Calu3 (cell line): ENCODE results near the gene TBL3. TPM values are rescaled to one million over a fixed set of nuclear protein-coding genes. Genes with fewer than 3 reads are reported as not detected.
A peak's percentile ranks its signal among the peaks of the same experiment; 100 is the strongest.

ENCODE experiments used
- BruUV-seq: library from RNA; stranded (reverse); fragments of 400-500 nt; replicated peaks from 2 replicates; lab custom pipeline; 2021; lab: Mats Ljungman, UMichigan
- CTCF ChIA-PET: fragments of 300-600 bp; sonication (Branson Sonifier 250); formaldehyde crosslinking; loops from one replicate; lab custom pipeline; 2022; ENCODE audit warnings: antibody characterized with exemption; lab: Charles Lee
- DNase-seq: peaks from one replicate; pipeline ENCODE4 v3.0.0; 2022
- H3K27ac Mint-ChIP-seq: one replicate; pipeline ENCODE4 v1.8.0; 2022; ENCODE audit warnings: mixed read lengths; ENCODE audit not compliant: unreplicated experiment
- H3K27me3 Mint-ChIP-seq: one replicate; pipeline ENCODE4 v1.8.0; 2022; ENCODE audit warnings: mixed read lengths; ENCODE audit not compliant: unreplicated experiment
- H3K36me3 Mint-ChIP-seq: one replicate; pipeline ENCODE4 v1.8.0; 2022; ENCODE audit warnings: mild to moderate bottlenecking, moderate library complexity, mixed read lengths; ENCODE audit not compliant: insufficient read depth, unreplicated experiment
- H3K4me1 Mint-ChIP-seq: one replicate; pipeline ENCODE4 v1.8.0; 2022; ENCODE audit warnings: mild to moderate bottlenecking, low read depth, mixed read lengths; ENCODE audit not compliant: unreplicated experiment
- H3K4me3 Mint-ChIP-seq: one replicate; pipeline ENCODE4 v1.8.0; 2022; ENCODE audit warnings: mild to moderate bottlenecking, low read depth, moderate library complexity, mixed read lengths; ENCODE audit not compliant: unreplicated experiment
- H3K9me3 Mint-ChIP-seq: one replicate; pipeline ENCODE4 v1.8.0; 2022; ENCODE audit warnings: low read depth, mixed read lengths; ENCODE audit not compliant: unreplicated experiment
- intact Hi-C: fragments of 100-400 bp; cut with micrococcal nuclease; formaldehyde crosslinking; loops from one replicate; pipeline ENCODE4 v1.10.0; 2022; ENCODE audit not compliant: unreplicated experiment
- total RNA-seq: library from RNA; stranded (reverse); gene quantifications from 2 replicates; pipeline ENCODE4 v1.2.3, GENCODE V29; 2022
- TF ChIP-seq, protein P1 (sequence below): fragments of 200-600 bp; IDR thresholded peaks from one replicate; pipeline ENCODE4 v1.8.0; 2022; ENCODE audit warnings: antibody characterized with exemption; ENCODE audit not compliant: unreplicated experiment

TBL3 gene
- total RNA-seq, 1 experiment from 2014 or later = 62.0 TPM

DNA sequence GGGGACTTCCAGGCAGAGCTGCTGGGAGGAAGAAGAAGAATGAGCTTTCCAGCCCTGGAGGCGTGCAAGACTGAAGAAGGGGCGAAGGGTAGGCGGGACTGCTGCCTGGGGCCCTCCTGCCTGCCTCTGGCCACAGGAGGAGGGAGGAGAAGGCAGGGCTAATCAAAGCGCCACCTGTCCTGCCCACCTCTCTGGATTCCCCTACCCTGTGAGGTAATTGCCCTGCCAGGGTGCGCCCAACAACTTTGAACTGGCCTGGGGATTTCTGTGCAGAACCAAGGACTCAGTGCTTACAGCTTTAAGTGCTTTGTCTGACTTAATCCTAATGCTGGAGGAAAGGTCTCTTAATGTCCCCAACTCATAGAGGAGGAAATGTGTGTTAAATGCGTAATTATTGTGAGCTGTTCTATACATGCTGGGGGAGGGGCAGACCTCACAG, 9.6 kb downstream of the TBL3 start, which contains the start of gene NOXO1:
TSS of gene NOXO1 (minus strand) at position 72 of the 439 bp plus-strand sequence. CDS start 290 bp downstream, outside the sequence.
- peaks cover 31% of the 10 kb centered on the region for H3K4me1 Mint-ChIP-seq
- intact Hi-C loops = no loop called here
- CTCF ChIA-PET = interaction anchor here (0.9 to 1.0 kb wide), 3 partner anchors 17 to 159 kb away, joined by 3 to 5 read pairs (median 5); partner anchors contain the start of gene RPS2

DNA sequence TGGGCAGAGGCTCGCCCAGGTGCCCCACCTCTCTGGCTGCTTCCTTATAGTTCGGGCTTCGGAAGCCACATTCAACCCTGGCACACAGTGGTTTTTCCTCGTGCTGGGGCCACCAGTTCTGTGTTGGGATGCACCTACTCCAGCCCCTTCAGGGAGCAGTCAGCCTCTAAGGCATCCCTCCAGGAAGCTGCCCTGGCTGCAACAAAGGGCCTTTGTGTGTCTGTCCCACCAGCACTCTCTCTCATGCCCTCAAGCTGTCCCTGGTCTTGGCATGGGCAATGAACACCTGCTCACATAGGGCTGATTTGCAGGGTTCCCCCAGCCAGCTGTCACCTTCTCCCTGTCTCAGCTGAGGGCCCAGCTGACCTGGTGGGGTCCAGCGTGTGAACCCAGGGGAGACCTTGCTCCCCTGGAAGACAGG, 10.2 kb downstream of the TBL3 start:
- DNase-seq = peak; percentile 91
- Mint-ChIP-seq H3K4me1 (peaks cover 31% of the 10 kb centered on the region), H3K27ac (peak overlapping the region; percentile 87), H3K36me3 (peaks cover 94% of the 10 kb centered on the region), H3K9me3 (no peaks in the 10 kb centered on the region), H3K27me3 (no peaks in the 10 kb centered on the region), H3K4me3 (peak overlapping the region; percentile 87)
- no TSS peak for BruUV-seq
- intact Hi-C loops = no loop called here
- TF ChIP-seq, protein P1, sequence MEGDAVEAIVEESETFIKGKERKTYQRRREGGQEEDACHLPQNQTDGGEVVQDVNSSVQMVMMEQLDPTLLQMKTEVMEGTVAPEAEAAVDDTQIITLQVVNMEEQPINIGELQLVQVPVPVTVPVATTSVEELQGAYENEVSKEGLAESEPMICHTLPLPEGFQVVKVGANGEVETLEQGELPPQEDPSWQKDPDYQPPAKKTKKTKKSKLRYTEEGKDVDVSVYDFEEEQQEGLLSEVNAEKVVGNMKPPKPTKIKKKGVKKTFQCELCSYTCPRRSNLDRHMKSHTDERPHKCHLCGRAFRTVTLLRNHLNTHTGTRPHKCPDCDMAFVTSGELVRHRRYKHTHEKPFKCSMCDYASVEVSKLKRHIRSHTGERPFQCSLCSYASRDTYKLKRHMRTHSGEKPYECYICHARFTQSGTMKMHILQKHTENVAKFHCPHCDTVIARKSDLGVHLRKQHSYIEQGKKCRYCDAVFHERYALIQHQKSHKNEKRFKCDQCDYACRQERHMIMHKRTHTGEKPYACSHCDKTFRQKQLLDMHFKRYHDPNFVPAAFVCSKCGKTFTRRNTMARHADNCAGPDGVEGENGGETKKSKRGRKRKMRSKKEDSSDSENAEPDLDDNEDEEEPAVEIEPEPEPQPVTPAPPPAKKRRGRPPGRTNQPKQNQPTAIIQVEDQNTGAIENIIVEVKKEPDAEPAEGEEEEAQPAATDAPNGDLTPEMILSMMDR = no peak
- CTCF ChIA-PET = interaction anchor here (0.5 to 1.0 kb wide), 4 partner anchors 17 to 569 kb away, joined by 3 to 6 read pairs (median 5); partner anchors contain the start of gene RPS2

More for the DNA sequence above, 9.6 kb downstream of the TBL3 start, which contains the start of gene NOXO1:
- H3K27me3 Mint-ChIP-seq = no peaks in the 10 kb centered on the region
- peak within 1 kb of the TSS; percentile 87 for H3K4me3 Mint-ChIP-seq
- no TSS peak for BruUV-seq
- H3K27ac Mint-ChIP-seq = peak within 1 kb of the TSS; percentile 87
- peaks cover 89% of the 10 kb centered on the region for H3K36me3 Mint-ChIP-seq
- H3K9me3 Mint-ChIP-seq = no peaks in the 10 kb centered on the region
- TF ChIP-seq, protein P1 = no peak
- peak; percentile 61 for DNase-seq

DNA sequence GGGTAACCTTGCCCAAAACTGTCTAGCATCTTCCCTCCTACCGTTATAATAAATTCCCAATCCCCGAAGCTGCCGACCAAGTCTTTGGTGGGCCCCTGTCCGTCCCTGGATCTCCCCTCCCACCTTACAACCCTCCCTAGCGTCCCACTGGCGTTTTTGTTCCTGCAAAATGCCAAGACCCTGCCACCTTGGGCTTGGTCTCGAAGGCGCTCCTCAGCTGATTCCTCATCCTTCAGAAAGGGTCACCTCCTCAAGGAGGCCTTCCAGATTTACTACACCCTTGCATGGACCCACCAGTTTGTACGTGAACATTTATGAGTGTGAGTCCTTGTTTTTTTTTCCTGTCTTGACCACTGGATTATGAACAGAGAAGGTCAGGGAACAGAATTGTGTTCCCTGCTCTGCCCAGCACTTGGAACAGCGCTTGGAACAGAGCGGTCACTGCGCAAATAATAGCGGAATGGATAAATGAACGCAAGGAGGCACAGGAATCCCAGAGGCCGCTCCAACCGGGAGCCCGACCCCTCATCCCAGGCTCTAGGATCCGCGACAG, 11.2 kb downstream of the TBL3 start:
- CTCF ChIA-PET = interaction anchor here (1.4 kb wide), 1 partner anchor 11 kb away, joined by 4 read pairs; the partner anchor contains the start of gene TBL3
- DNase-seq = no peak
- H3K27me3 Mint-ChIP-seq = no peaks in the 10 kb centered on the region
- no TSS peak for BruUV-seq
- intact Hi-C loops = no loop called here
- H3K36me3 Mint-ChIP-seq = peaks cover 89% of the 10 kb centered on the region
- peaks cover 31% of the 10 kb centered on the region for H3K4me1 Mint-ChIP-seq
- TF ChIP-seq, protein P1 = no peak
- H3K9me3 Mint-ChIP-seq = no peaks in the 10 kb centered on the region
- H3K4me3 Mint-ChIP-seq = peak overlapping the region; percentile 87
- H3K27ac Mint-ChIP-seq = peak overlapping the region; percentile 87

DNA sequence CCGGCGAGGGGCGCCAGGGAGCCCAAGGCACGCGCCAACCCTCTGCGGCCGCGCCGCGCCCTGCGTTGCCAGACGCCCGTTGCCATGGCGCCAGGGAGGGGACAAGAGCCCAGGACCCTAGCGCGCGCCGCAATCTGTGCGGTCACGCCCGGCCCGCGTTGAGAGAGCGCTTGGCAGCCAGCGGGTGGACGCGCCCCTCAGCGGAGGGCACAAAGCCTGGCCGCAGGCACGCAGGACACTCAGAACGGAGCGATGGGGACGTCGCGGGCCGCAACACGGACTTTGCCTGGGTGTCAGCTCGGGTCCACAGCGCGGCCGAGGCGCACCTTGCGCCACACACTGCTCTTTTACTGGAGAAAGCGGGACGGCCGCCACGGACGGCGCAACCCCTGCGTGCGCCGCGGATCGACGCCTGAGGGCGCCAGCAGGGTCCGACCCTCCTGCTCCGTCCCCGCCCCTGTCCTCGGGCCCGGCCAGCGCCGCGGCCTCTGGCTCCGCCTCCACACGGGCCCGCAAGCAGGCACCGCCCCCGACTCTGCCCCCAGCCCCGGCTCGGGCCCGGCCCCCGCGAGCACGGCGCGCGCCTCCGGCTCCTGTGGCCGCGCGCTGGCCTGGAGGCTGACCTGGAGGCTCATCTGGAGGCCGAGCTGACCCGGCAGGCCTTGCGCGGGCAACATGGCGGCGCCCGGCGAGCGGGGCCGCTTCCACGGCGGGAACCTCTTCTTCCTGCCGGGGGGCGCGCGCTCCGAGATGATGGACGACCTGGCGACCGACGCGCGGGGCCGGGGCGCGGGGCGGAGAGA, 11.9 kb downstream of the TBL3 start, which contains the start of gene GFER:
TSS of gene GFER (plus strand) at position 650 of the 803 bp plus-strand sequence. CDS start at position 676, 26 bp downstream.
- no TSS peak for BruUV-seq
- intact Hi-C loops = no loop called here
- CTCF ChIA-PET = interaction anchor here (0.6 to 1.4 kb wide), 2 partner anchors 12 to 353 kb away, joined by 3 to 4 read pairs; partner anchors contain the start of gene TBL3

More for the DNA sequence above, 11.9 kb downstream of the TBL3 start, which contains the start of gene GFER:
- peaks cover 89% of the 10 kb centered on the region for H3K36me3 Mint-ChIP-seq
- TF ChIP-seq, protein P1 = peak; percentile 55
- H3K9me3 Mint-ChIP-seq = no peaks in the 10 kb centered on the region
- H3K27ac Mint-ChIP-seq = peak within 1 kb of the TSS; percentile 87
- peaks cover 31% of the 10 kb centered on the region for H3K4me1 Mint-ChIP-seq
- peak; percentile 98 for DNase-seq
- H3K4me3 Mint-ChIP-seq = peak within 1 kb of the TSS; percentile 87
- no peaks in the 10 kb centered on the region for H3K27me3 Mint-ChIP-seq
